Uterus (tissue), 4 donors: ENCODE measurements around the gene CPT1A. TPM values are rescaled to one million over a fixed set of nuclear protein-coding genes. Genes with fewer than 3 reads are reported as not detected.

ENCODE experiments used
- DNase-seq, 2 donors: peaks; one replicate each; pipeline ENCODE4 v3.0.0-alpha.2; 2019 to 2020
- H3K27ac ChIP-seq, 2 donors: fragments of 200-600 bp; sonication (generic); 1 replicate in 1 of 2; 2 replicates in 1 of 2; pipeline ENCODE4 v1.5.1; 2016 to 2018
- H3K27me3 ChIP-seq, 2 donors: fragments of 200-600 bp; sonication (generic); one replicate each; pipeline ENCODE4 v1.5.1; 2018 to 2019; ENCODE audit warnings: control low read depth in 1 of 2
- H3K36me3 ChIP-seq, 2 donors: fragments of 200-600 bp; sonication (generic); one replicate each; pipeline ENCODE4 v1.5.1; 2019; ENCODE audit warnings: control low read depth in 1 of 2
- H3K4me1 ChIP-seq, 2 donors: fragments of 200-600 bp; sonication (generic); one replicate each; pipeline ENCODE4 v1.5.1; 2018 to 2019; ENCODE audit warnings: control low read depth in 1 of 2
- H3K4me3 ChIP-seq, 2 donors: fragments of 200-600 bp; sonication (generic); 1 replicate in 1 of 2; 2 replicates in 1 of 2; pipeline ENCODE4 v1.5.1; 2018 to 2019; ENCODE audit warnings: mild to moderate bottlenecking in 1 of 2
- H3K9me3 ChIP-seq, 2 donors: fragments of 200-600 bp; sonication (generic); one replicate each; pipeline ENCODE4 v1.5.1; 2019; ENCODE audit warnings: control low read depth in 1 of 2
- POLR2A ChIP-seq, 2 donors: fragments of 450-650 bp; IDR thresholded peaks; one replicate each; pipeline ENCODE4 v1.6.1; 2016; ENCODE audit warnings: antibody characterized with exemption in 2 of 2, mild to moderate bottlenecking in 1 of 2, moderate library complexity in 1 of 2
- intact Hi-C: fragments of 100-400 bp; cut with DNase I; formaldehyde crosslinking; loops from one replicate; pipeline ENCODE4 v1.15.1; 2023; ENCODE audit warnings: low total_unique reads
- total RNA-seq, 4 donors: library from RNA; depleted of rRNA in 3 of 4; stranded (reverse); fragments of >200 nt in 3 of 4; gene quantifications; one replicate each; pipeline versions ENCODE4 v1.1.0 to v1.2.4, GENCODE V29; 2014 to 2023
- TF ChIP-seq, protein P1 (sequence below), 4 experiments: fragments of 200-600 bp in 2 of 4; fragments of 450-650 bp in 2 of 4; sonication (generic) in 2 of 4; IDR thresholded peaks; one replicate each; pipeline ENCODE4 v1.5.1; 2016 to 2019; ENCODE audit warnings: antibody characterized with exemption in 4 of 4, mild to moderate bottlenecking in 2 of 4, moderate library complexity in 1 of 4
- donor health status: DM: yes; HTN: yes; CAD: no.

CPT1A gene
- total RNA-seq, 4 donors from 2014 or later = 27.2 to 125 (median 67.9) TPM

DNA sequence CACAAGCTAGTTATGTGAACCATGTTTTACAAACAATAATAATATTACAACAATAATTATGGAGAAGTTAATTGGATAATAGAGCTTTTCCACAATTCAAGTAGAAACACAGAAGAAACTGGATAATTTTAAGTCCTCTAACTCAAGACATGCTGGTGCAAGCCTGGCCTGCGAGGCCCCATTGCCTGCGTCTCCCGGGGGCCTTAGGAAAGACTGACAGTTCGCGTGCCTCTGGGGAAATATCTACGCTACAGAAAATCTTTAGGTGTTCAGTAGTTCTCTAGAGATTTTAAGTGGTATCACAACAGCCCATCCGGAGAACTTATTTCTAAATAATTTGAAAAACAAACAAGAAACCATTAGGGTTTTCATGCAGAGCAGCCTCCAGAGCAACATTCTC lies 134.2 kb downstream of the CPT1A start:
- H3K36me3 ChIP-seq = no peaks in the 10 kb centered on the region
- no peaks in the 10 kb centered on the region for H3K9me3 ChIP-seq
- H3K27ac ChIP-seq = no peak overlapping the region
- H3K4me3 ChIP-seq = no peak overlapping the region
- no peaks in the 10 kb centered on the region for H3K4me1 ChIP-seq
- TF ChIP-seq, protein P1, sequence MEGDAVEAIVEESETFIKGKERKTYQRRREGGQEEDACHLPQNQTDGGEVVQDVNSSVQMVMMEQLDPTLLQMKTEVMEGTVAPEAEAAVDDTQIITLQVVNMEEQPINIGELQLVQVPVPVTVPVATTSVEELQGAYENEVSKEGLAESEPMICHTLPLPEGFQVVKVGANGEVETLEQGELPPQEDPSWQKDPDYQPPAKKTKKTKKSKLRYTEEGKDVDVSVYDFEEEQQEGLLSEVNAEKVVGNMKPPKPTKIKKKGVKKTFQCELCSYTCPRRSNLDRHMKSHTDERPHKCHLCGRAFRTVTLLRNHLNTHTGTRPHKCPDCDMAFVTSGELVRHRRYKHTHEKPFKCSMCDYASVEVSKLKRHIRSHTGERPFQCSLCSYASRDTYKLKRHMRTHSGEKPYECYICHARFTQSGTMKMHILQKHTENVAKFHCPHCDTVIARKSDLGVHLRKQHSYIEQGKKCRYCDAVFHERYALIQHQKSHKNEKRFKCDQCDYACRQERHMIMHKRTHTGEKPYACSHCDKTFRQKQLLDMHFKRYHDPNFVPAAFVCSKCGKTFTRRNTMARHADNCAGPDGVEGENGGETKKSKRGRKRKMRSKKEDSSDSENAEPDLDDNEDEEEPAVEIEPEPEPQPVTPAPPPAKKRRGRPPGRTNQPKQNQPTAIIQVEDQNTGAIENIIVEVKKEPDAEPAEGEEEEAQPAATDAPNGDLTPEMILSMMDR (IDR thresholded peaks at IDR 0.05) = no peak
- TF ChIP-seq POLR2A (IDR thresholded peaks at IDR 0.05) = no peak
- intact Hi-C loops = no loop called here
- no peaks in the 10 kb centered on the region for H3K27me3 ChIP-seq
- DNase-seq = no peak

DNA sequence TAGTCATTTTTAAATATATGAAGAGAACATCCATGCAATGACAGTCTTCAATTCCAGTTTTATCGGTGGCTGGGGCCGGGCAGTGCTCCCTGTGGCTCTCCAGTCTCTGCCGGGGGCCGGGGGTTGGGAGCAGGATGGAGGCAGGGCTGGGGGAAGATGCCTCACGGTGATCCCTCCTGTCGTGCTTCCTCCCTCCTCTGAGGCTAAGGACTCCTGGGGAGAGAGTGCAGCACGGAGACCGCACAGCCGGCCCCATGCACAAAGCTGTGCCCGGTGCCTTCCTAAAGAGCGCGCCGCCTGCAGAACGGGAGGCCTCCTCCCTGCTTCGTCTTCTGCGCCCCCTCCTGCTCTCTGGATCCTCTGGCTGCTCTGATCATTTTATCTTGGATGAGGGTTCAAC lies 136.8 kb downstream of the CPT1A start:
- TF ChIP-seq POLR2A (IDR thresholded peaks at IDR 0.05) = no peak
- TF ChIP-seq, protein P1 (IDR thresholded peaks at IDR 0.05) = no peak
- H3K9me3 ChIP-seq = no peaks in the 10 kb centered on the region
- H3K4me1 ChIP-seq = no peaks in the 10 kb centered on the region
- DNase-seq = no peak
- intact Hi-C loops = no loop called here
- H3K4me3 ChIP-seq = no peak overlapping the region
- H3K27ac ChIP-seq = no peak overlapping the region
- no peaks in the 10 kb centered on the region for H3K36me3 ChIP-seq
- no peaks in the 10 kb centered on the region for H3K27me3 ChIP-seq

Other genes starting within 250 kb of the CPT1A start
- under 1 TPM in 1 of 4 donors, not detected in 3; 0.41 TPM for gene GAL, start 157.4 kb downstream of the CPT1A start, total RNA-seq
- 10 to 100 TPM in 1 of 4 donors, 1 to 10 TPM in 2, not detected in 1; 1.2 to 57.4 (median 1.6) TPM for gene TESMIN, start 90.4 kb downstream of the CPT1A start, total RNA-seq
- gene MRPL21, start 61.9 kb upstream of the CPT1A start, total RNA-seq = 10 to 100 TPM; 29.2 to 52.7 (median 36.9) TPM
- 10 to 100 TPM in 3 of 4 donors, under 1 TPM in 1; 0.88 to 38.5 (median 19.9) TPM for gene IGHMBP2, start 62.0 kb upstream of the CPT1A start, total RNA-seq
- gene MRGPRD, start 139.1 kb upstream of the CPT1A start, total RNA-seq = under 1 TPM in 1 of 4 donors, not detected in 3; 0.41 TPM
- gene MRGPRF, start 171.3 kb upstream of the CPT1A start, total RNA-seq = 100 to 1,000 TPM in 1 of 4 donors, 10 to 100 TPM in 3; 52.6 to 173 (median 75.0) TPM
- 10 to 100 TPM in 3 of 4 donors, 1 to 10 TPM in 1; 5.6 to 54.6 (median 17.7) TPM for gene TPCN2, start 207.0 kb upstream of the CPT1A start, total RNA-seq